Embryonic facial prominence (tissue), 1 donor: ENCODE data around the gene REEP1.
"Not testable (repeated sequence)": the region's sequence is repeated elsewhere in the genome, so short reads cannot be mapped to it uniquely, and the experiment has no call there.

ENCODE experiments used
- DNase-seq: peaks from one replicate; pipeline ENCODE4 v3.0.0-alpha.2; 2016; ENCODE audit errors: extremely low spot score

The REEP1 gene

DNA sequence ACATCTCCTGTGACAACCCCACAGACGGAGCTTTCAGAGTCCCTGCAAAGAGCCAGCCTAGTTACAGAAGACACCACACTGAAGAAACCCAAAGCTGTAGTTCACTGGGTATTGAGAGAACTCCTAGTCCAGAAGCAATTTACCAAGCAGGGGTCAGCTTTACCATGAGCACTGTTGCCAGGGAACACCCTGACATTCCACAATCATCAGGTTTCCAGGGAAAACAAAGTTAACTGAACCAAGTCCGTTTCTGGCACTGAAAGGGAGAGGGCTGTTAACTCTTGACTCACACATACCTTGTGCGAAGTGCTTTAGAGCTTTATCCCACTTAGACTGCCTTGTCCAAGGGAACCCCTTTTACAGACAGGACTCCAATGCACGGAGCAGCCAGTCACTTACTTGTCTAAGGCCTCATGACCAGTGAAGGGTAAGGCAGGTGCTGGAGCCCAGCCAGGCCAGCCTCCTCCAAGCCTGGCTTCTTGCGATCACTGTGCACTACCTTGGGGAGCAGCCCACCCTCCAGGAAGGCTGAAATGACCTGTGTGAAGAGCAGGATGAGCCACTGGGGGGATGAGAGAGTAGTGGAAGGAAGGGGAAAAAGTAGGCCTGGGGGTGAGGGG, 53.9 kb downstream of the REEP1 start:
- no peak for DNase-seq

DNA sequence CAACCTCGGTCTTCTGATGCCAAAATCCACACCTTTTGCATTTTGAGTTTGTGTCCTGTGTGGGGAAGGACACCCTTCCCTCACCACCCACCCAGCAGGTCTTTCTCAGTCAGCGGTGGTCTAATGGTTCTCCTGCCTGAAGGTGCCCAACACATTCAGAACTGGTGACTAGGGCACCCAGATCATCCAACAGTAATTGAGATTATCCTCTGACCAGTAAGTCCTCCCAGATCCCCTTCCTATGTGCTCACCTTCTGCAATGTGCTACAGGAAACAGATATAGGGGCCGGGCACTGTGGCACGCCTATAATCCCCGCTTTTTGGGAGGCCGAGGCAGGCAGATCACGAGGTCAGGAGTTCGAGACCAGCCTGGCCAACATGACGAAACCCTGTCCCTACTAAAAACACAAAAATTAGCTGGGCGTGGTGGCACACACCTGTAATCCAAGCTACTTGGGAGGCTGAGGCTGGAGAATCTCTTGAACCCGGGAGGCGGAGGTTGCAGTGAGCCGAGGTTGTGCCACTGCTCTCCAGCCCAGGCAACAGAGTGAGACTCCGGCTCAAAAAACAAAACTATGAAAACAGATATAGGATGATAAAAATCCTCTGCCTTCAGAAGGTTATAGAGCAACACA, 56.2 kb downstream of the REEP1 start:
- DNase-seq, result no peak

DNA sequence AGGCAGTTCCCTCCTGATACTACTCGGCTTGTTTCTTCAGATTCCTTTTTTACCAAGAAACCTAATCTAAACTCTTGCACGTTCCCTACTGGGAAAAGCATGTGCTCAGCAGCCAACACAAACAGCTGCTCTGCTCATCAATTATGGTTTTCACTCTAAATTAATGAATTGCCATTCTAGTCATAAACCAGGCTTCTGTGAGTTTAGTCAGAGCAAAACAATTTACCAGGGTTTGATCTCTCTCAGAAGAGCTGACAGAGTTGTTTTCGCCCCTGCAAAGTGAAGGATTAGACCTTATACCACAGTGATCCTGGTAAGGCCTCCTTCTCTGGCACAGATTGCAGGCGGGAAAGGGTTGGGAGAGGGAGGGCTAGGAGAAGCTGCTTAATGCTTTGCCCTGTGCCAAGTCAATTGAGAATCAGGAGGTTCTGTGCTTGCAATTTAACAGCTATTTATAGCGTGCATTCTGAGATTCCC, 57.2 kb downstream of the REEP1 start:
- no peak for DNase-seq

DNA sequence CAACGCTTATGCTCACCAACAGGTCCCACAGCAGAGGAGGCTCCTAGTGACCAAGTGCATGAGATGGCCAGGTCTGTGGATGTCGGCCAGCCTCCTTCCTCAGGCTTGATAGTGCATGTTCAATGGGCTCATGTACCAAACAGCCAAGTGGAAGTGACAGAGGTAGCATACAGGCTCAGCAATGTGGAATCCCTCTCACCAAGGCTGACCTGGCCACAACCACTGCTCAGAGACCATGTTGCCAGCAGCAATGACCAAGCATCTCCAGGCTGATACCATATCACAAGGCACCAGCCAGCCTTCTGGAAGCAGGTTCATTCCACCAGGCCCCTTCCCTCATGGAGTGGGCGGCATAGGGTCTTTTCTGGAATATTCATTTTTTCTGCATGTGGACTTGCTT, 61.5 kb downstream of the REEP1 start:
- DNase-seq, result no peak

DNA sequence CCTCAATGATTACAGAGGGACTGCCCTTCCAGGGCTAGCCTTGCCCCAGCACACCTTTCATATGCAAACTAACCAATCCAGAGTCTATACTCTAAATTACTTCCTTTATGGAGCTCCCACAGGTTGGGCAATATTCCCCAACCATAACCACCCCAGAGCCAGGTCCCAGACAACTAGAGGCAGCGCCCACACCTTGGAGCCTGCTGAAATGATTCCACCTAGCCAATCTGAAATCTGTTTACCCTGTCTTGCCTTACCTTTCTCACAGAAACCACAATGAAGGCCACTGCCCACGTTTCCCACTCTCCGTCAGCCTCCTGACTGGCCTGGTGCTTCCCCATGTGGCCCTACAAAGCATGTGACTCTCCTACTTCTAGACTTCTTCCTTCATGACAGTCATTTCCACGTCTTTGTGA, 62.0 kb downstream of the REEP1 start:
- DNase-seq, result no peak

DNA sequence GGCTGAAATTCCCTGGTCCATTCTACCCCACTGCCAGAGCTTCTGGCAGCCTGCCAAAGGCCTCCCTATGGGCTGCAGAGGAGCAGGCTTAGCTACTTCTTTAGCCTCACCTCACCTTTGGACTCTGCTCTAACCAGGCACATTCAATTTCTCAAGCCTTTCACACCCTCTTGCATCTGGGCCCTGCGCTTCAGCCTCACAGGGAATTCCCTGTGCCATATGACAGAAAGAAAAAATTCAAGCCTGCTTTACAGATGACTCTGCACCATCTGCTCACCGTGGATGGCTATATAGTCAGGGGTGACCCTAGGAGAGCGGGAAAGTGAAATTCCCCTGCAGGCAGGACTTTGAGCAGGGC, 62.5 kb downstream of the REEP1 start:
- no peak for DNase-seq

DNA sequence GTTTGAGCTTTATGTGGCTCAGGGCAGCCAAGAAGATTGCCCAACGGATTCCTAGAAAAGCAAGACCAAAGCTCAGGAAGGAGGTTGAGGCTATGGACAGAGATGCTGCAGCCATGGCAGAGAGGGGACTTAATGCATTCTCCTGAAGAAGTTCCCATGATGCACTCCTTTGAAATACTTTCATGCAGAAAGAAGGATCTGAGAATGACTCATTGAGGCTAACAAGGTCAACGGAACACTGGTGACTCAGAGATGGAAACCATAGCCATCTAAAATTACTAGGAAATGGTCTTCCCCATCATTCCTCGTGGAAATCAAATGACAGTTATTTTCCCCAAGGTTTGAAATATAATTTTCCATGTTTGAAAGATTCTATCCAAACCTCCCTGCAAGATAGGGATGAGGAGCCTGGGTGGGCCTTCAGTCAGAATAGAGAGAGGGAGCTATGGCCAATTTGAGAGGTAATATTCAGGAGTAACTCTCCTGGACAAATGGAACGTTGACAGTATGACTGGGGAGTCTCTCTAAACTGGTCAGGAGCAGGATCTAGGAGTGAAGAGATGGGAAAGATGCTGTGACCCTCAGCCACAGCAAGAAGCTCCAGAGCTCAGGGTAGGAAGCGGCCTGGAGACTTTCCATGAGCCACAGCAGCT, 63.0 kb downstream of the REEP1 start:
- no peak for DNase-seq

DNA sequence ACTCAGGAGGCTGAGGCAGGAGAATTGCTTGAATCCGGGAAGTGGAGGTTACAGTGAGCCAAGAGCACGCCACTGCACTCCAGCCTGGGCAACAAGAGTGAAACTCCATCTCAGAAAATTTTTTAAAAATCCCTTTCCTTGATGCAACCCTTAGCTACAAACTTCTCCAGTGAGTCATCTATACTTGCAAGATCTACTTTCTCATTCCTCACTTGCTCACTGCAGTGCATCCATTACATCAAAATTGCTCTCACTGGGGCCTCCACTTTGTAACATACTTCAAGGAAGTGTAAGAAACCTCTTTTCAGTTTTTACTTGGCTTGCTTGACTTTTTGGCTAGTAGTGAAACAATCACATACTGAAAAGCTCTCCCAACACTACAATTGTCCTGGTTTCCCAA, 65.3 kb downstream of the REEP1 start:
- no peak for DNase-seq

DNA sequence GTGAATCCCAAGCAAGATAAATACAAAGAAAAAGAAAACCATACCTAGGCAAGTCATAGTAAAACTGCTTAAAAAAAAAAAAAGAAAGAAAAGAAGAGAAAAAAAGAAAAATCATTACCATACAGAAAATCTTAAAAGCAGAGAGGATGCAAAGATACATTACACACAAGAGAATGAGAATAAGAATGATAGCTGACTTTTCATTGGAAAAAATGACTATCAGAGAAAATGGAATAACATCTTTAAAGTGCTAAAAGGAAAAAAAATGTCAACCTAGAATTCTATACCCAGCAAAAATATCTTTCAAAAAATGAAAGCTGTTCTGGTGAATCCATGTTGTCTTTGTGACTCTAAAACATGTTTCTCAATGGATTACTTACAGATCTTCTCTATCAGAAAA, 66.2 kb downstream of the REEP1 start:
- no peak for DNase-seq

DNA sequence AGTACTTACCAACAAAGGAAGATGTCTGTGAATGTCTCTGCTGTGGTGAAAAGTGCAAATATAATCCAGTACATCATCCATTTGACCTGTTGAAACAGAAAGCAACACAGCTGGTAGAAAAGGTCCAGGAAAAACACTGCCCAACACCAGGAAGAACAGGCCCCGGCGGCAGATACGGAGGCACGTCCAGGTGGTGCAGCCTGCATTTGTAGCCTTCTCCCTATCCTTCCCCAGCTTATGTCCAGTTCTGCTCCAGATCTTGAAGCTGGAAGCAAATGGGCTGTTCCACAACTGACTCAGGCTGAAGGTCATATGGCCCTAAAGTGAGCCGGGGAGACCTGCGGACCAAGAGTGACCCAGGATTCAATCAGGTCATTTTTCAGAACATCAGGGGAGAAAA, 73.5 kb downstream of the REEP1 start:
- no peak for DNase-seq

DNA sequence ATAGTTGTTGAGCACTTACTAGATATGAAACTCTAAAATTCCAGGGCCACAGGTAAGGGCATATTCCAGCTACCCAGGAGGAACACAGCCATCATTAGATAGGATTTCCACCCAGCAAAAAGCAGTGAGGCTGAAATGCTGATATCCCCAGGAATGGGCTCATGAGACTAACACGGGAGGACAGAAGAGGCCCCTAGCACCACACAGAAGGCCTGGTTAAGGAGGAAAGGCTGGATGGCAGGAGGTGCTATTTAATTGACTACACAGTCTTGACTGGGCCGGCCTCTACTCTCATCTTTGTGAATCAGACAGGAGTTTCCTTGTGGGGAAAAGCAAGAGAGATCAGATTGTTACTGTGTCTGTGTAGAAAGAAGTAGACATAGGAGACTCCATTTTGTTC, 76.4 kb downstream of the REEP1 start:
- no peak for DNase-seq

DNA sequence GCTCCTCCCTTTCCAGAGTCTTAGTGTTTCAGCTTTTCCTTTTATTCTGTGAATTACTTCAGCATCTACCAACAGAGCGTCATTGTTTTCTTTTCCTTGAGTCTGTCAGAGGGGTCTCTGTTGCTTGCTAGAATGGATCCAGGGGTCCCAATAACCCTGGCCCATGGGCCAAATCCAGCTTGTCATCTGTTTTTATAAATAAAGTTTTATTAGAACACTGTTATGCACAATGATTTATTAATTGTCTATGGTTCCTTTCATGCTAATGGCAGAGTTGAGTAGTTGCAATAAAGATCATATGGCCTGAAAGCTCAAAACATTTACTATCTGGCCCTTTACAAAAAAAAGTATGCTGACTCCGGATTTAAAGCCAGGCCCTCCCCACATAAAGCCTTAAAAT, 79.3 kb downstream of the REEP1 start:
- no peak for DNase-seq

DNA sequence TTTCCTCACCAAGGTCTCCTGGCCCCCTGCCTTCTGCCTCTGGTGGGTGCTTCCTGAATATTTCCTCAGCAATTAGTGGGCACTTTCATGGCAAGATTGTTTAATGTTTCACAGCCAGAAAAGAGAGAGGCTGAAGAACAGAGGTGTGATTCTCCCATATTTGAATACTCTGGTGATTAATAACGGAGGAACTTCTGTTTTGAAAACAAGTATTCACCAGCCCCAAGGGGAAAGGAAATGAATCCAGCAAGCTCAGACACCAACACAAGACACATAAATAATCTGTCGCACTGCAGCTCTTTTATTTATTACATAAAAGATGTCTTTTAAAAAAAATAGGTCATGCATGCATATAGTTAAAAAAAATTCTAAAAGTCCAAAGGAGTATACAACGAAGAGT, 80.4 kb downstream of the REEP1 start:
- DNase-seq, result no peak

DNA sequence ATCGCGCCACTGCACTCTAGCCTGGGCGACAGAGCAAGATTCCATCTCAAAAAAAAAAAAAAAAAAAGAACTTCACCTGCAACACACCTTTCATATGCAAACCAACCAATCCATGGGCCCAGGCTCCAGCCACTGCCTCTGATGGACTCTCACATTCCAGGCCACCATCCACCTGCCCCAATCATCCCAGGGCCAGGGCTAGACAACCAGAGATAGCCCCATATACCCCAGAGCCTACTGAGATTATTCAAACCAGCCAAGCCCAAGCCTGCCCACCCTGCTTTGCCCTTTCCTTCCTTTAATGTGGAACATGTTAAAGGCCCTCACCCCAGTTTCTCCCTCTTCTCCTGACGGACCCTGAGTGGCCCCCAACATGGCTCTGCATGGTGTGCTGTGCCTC, 81.1 kb downstream of the REEP1 start:
- DNase-seq, result no peak

DNA sequence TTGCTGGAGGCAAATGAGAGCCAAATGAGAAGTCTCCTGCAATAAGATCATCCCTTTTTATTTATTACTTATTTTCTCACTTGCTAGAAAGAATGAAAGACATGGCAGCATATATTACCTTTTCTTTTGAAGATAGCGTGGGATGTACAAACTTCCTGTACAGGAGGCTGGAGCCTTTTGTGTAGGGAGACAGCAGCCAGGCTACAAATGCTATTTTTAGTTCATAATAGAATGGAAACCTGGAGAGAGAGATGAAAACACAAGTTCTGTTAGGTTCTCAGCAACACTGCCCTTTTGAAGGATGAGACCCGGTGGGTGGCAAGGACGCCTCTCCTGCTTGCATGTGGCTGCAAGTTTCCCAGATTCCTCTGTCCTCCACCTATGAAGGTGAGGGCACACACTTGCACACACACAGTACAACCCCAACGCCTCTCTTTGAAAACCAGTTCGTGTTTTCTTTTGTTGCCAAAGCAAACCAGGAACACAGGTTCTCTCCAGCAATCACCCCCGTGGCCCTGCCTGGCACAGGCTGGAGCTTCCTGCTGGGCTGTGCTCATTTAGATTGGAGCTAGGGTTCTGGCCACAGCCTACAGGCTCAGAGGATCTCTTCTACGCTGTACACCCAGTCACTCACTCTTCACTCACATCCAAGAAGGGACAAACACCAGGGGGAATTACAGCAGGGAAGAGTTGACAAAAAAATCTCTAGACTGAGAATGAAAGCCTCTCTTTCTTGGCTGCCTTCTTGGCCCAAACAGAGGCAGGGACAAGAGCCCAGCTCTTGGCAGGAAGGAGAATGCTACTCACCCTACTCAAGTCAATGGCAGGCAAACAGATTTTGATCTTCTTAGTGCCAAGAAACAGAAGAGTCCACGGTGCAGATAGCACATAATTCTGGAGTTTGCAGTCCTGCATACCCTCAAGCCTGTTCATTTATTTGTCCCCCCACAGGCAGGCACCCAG, 82.6 kb downstream of the REEP1 start:
- DNase-seq, result no peak

DNA sequence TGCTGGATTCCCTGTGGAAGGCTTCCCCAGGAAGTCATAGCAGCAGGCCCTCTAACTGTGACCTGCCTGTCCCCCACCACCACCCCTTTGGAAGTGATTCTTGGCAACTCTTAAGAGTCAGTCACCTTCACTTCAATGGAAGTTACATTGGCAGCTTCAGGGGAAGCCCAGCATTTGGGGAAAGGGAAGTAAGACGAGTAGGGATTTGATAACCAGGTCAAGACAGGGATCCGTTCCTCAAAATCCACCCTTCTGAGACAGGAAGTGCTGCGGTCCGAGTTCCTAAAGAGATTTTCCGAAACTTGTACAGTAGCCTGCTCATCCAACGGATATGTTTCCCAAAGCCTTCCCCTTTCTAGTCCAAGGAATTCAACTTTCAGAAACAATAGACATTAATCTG, 84.0 kb downstream of the REEP1 start:
- no peak for DNase-seq

DNA sequence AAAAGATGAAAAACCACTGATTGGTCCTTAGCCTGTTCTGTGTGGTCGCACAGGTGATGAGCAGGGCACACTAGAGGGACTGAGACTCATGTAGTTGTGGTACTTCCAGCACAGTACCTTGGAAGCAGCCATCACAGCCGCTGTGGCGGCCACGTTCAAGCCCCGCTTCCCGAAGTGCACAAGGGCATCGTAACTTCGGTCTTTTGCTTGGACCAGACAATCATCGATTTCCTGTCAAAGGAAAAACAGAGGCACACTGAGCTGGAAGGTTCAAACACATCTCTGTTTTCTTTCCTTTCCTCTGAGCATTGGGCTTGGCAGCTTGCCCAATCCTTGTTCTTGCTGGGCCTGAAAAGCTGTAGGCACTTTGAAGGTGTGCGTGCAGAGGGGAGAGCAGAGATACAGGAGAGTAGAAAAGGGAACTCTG, 85.6 kb downstream of the REEP1 start:
- DNase-seq, result no peak

DNA sequence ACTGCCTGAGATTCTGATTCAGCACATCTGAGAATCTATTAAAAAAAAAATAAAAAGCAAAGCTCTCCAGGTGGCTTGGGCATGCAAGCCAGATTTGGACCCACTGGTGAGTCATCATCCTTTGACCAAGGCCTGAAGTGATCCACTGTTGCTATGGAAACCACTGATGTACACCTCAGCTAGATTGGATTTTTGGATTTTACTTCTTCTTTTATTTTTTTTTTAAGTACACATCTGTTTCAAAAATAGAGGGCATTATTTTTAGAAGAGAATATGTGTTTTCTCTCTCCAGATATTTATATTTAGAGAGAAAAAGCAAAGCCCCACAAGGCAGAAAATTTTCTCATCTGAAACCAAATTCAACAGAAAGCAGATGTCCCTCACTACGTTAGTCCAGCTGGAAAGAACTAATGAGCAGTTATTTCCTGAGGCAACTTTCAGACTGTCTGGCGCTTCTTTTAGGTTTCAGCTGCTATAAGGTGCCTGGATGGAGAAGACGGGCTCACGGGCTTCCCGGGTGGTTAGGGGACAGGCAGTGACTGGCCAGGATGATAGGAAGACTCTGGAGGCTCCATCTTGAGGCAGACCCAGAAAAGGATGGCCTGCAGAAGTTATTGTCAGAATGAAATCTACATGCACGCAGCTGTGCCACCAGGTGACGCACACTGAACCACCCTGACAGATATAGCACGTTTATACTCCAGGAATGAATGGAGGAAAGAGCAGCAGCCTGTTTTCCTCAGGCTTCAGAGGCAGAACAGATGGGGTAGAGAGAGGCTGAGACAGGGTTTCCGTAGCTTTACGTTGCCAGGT, 87.6 kb downstream of the REEP1 start:
- peak; percentile 29 for DNase-seq

DNA sequence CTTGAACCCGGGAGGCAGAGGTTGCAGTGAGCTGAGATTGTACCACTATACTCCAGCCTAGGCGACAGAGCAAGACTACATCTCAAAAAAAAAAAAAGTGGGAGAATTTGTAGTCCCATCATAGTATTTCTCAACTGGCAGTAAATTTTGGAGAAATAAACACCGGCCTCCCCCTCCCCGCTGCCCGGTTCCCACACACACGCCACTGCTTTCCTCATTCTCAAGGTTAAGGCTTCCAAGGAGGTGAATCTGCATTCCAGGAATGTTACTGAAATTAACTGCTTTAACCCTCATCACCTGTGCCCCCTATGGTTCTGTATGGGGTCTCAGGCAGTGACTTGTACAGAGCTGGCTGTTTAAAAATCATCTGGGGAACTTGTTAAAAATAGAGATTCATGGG, 88.2 kb downstream of the REEP1 start:
- DNase-seq, result no peak

DNA sequence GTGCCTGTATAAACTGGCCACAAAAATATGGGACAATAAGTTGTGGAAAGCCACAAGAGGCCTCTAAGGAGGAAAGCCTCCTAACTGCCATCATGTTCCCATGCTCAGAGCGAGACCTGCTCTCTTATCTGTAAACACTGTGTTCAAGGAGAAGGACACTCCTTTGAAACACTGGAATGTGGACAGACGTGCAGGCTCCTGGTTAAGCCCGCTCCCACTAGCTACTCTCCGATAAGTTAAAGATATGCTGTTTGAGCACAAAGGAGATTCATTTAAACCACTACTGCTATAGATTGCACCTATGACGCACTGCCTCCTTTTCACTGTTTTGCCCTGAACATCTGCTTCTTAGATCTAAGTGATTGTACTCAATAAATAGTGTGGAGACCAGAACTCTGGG, 92.2 kb downstream of the REEP1 start:
- DNase-seq, result not testable (repeated sequence)

DNA sequence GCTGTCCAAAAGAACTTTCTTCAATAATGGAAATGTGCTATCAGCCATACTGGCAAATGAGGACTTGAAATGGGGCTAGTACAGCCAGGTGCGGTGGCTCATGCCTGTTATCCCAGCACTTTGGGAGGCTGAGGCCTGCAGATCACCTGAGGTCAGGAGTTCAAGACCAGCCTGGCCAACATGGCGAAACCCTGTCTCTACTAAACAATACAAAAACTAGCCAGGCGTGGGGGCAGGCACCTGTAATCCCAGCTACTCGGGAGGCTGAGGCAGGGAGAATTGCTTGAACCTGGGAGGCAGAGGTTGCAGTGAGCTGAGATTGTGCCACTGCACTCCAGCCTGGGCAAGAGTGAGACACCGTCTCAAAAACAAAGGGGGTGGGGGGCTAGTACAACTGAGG, 92.6 kb downstream of the REEP1 start:
- not testable (repeated sequence) for DNase-seq
